WTC11 (cell line): ENCODE results near the gene KIF11. TPM values are rescaled to one million over a fixed set of nuclear protein-coding genes. Genes with fewer than 3 reads are reported as not detected.
A peak's percentile ranks its signal among the peaks of the same experiment; 100 is the strongest.

Source experiments
- ATAC-seq: fragments of 200-7000 bp; cut with Tn5 transposase; 2 replicates; pipeline ENCODE4 v1.10.0; 2021; ENCODE audit warnings: mild to moderate bottlenecking, moderate library complexity
- CTCF ChIA-PET: fragments of 300-600 bp; sonication (Branson Sonifier 250); formaldehyde crosslinking; loops from one replicate; lab custom pipeline; 2021; ENCODE audit warnings: antibody characterized with exemption; lab: Charles Lee
- POLR2A ChIA-PET: fragments of 350-600 bp; sonication (Branson Sonifier 250); formaldehyde crosslinking; loops from one replicate; lab custom pipeline; 2021; ENCODE audit warnings: antibody characterized with exemption; lab: Charles Lee
- DNase-seq: peaks from one replicate; pipeline ENCODE4 v3.0.0; 2021; ENCODE audit warnings: low spot score
- H3K27ac Mint-ChIP-seq: 2 replicates; pipeline ENCODE4 v1.8.0; 2021; ENCODE audit warnings: mixed read lengths
- H3K27me3 Mint-ChIP-seq: 2 replicates; pipeline ENCODE4 v1.8.0; 2021; ENCODE audit warnings: low read depth, mild to moderate bottlenecking, moderate library complexity, mixed read lengths
- H3K36me3 Mint-ChIP-seq: 2 replicates; pipeline ENCODE4 v1.8.0; 2021; ENCODE audit warnings: mixed read lengths
- H3K4me1 Mint-ChIP-seq: 2 replicates; pipeline ENCODE4 v1.8.0; 2022; ENCODE audit warnings: mixed read lengths
- H3K4me3 Mint-ChIP-seq: 2 replicates; pipeline ENCODE4 v1.8.0; 2021; ENCODE audit warnings: mild to moderate bottlenecking, moderate library complexity, mixed read lengths
- H3K9me3 Mint-ChIP-seq: 2 replicates; pipeline ENCODE4 v1.8.0; 2021; ENCODE audit warnings: mixed read lengths
- ATF6 ChIP-seq: sonication (generic); formaldehyde crosslinking; IDR thresholded peaks from 2 replicates; pipeline ENCODE4 v1.8.1; 2023; ENCODE audit warnings: mild to moderate bottlenecking, missing genetic modification reagents
- CREB1 ChIP-seq: sonication (generic); formaldehyde crosslinking; IDR thresholded peaks from 2 replicates; pipeline ENCODE4 v1.8.0; 2023; ENCODE audit warnings: mild to moderate bottlenecking, missing genetic modification reagents
- ELF4 ChIP-seq: sonication (generic); formaldehyde crosslinking; IDR thresholded peaks from 2 replicates; pipeline ENCODE4 v1.8.1; 2022; ENCODE audit warnings: low read depth, mild to moderate bottlenecking, moderate library complexity, missing genetic modification reagents
- GABPB1 ChIP-seq: sonication (generic); formaldehyde crosslinking; IDR thresholded peaks from 2 replicates; pipeline ENCODE4 v1.8.1; 2023; ENCODE audit warnings: mild to moderate bottlenecking, missing genetic modification reagents
- MAX ChIP-seq: sonication (generic); formaldehyde crosslinking; IDR thresholded peaks from 2 replicates; pipeline ENCODE4 v1.8.0; 2022; ENCODE audit warnings: mild to moderate bottlenecking, missing genetic modification reagents
- NR1H2 ChIP-seq: sonication (generic); formaldehyde crosslinking; IDR thresholded peaks from 2 replicates; pipeline ENCODE4 v1.9.0; 2021; ENCODE audit warnings: mild to moderate bottlenecking, moderate library complexity, missing genetic modification reagents
- ZNF219 ChIP-seq: sonication (generic); formaldehyde crosslinking; IDR thresholded peaks from 2 replicates; pipeline ENCODE4 v1.8.0; 2023; ENCODE audit warnings: missing genetic modification reagents, mild to moderate bottlenecking, borderline replicate concordance
- total RNA-seq: library from RNA; stranded (reverse); gene quantifications from 3 replicates; pipeline ENCODE4 v1.2.3, GENCODE V29; 2021
- TF ChIP-seq, protein P1 (sequence below): sonication (generic); formaldehyde crosslinking; IDR thresholded peaks from 2 replicates; pipeline ENCODE4 v1.8.0; 2023; ENCODE audit warnings: missing genetic modification reagents, mild to moderate bottlenecking, borderline replicate concordance
- TF ChIP-seq, protein P2 (sequence below): sonication (generic); formaldehyde crosslinking; conservative IDR thresholded peaks from 2 replicates; pipeline ENCODE4 v1.8.1; 2023; ENCODE audit warnings: mild to moderate bottlenecking, low read depth, missing genetic modification reagents, moderate library complexity
- TF ChIP-seq, protein P3 (sequence below): sonication (generic); formaldehyde crosslinking; IDR thresholded peaks from 2 replicates; pipeline ENCODE4 v1.8.1; 2022; ENCODE audit warnings: missing genetic modification reagents, borderline replicate concordance

The KIF11 gene
- total RNA-seq, 1 experiment from 2014 or later, result 55.7 TPM

DNA sequence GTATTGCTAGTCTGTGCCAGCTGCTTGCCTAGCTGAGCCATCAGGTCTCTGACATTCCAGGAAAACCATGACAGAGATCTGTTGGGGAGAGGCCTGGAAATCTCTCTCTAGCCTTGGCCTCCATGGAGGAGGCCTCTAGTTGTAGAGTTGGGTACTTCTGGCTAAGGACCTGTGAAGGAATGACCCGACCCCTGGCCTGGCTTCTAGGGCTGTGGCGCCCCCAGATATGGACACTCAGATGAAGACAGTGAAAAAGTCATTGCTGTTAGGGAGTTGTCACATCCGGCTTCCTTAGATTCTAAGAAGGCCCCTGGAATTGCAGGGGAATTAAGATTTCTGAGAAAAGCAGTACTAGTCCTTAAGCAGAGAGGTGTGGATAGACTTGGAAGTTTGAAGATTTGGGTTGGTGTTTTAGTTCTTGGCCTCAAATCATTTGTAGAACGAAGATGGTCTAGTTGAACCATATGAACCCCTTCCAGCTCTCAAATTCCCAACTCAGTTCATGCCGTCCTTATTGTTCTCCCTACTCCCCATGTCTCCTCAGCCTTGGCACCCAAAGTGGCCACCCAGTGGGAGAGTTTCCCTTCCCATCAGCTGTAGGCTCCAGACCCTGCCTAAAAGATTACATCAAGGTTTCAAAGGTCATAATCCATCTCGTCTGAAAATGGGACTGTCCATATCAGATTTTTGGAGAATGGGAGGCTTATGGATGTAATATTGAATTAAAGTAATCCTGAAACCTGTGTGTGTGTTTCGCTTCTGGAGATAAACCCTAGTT is 103.9 kb downstream of the KIF11 start (continued):
- no peak for TF ChIP-seq ATF6 (CRISPR knock-in tag)
- TF ChIP-seq CREB1 (CRISPR knock-in tag), result no peak
- TF ChIP-seq MAX (CRISPR knock-in tag), result no peak
- no peak for TF ChIP-seq NR1H2
- TF ChIP-seq ZNF219 (CRISPR knock-in tag), result no peak
- TF ChIP-seq, protein P1, sequence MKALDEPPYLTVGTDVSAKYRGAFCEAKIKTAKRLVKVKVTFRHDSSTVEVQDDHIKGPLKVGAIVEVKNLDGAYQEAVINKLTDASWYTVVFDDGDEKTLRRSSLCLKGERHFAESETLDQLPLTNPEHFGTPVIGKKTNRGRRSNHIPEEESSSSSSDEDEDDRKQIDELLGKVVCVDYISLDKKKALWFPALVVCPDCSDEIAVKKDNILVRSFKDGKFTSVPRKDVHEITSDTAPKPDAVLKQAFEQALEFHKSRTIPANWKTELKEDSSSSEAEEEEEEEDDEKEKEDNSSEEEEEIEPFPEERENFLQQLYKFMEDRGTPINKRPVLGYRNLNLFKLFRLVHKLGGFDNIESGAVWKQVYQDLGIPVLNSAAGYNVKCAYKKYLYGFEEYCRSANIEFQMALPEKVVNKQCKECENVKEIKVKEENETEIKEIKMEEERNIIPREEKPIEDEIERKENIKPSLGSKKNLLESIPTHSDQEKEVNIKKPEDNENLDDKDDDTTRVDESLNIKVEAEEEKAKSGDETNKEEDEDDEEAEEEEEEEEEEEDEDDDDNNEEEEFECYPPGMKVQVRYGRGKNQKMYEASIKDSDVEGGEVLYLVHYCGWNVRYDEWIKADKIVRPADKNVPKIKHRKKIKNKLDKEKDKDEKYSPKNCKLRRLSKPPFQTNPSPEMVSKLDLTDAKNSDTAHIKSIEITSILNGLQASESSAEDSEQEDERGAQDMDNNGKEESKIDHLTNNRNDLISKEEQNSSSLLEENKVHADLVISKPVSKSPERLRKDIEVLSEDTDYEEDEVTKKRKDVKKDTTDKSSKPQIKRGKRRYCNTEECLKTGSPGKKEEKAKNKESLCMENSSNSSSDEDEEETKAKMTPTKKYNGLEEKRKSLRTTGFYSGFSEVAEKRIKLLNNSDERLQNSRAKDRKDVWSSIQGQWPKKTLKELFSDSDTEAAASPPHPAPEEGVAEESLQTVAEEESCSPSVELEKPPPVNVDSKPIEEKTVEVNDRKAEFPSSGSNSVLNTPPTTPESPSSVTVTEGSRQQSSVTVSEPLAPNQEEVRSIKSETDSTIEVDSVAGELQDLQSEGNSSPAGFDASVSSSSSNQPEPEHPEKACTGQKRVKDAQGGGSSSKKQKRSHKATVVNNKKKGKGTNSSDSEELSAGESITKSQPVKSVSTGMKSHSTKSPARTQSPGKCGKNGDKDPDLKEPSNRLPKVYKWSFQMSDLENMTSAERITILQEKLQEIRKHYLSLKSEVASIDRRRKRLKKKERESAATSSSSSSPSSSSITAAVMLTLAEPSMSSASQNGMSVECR (CRISPR knock-in tag), result no peak

- ChIA-PET CTCF (interaction anchor here (1.0 kb wide), 1 partner anchor 141 kb away, joined by 3 read pairs; no protein-coding TSS in a partner anchor), POLR2A (no interaction called here)
- no peak overlapping the region for H3K4me3 Mint-ChIP-seq
- ATAC-seq (no peak), DNase-seq (no peak)
- H3K9me3 Mint-ChIP-seq, result no peaks in the 10 kb centered on the region
- H3K4me1 Mint-ChIP-seq, result peaks cover 49% of the 10 kb centered on the region
- TF ChIP-seq, protein P2, sequence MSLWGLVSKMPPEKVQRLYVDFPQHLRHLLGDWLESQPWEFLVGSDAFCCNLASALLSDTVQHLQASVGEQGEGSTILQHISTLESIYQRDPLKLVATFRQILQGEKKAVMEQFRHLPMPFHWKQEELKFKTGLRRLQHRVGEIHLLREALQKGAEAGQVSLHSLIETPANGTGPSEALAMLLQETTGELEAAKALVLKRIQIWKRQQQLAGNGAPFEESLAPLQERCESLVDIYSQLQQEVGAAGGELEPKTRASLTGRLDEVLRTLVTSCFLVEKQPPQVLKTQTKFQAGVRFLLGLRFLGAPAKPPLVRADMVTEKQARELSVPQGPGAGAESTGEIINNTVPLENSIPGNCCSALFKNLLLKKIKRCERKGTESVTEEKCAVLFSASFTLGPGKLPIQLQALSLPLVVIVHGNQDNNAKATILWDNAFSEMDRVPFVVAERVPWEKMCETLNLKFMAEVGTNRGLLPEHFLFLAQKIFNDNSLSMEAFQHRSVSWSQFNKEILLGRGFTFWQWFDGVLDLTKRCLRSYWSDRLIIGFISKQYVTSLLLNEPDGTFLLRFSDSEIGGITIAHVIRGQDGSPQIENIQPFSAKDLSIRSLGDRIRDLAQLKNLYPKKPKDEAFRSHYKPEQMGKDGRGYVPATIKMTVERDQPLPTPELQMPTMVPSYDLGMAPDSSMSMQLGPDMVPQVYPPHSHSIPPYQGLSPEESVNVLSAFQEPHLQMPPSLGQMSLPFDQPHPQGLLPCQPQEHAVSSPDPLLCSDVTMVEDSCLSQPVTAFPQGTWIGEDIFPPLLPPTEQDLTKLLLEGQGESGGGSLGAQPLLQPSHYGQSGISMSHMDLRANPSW (CRISPR knock-in tag), result no peak
- 0 out of 2 replicates have a peak, but pooled peaks have one; percentile 35 for TF ChIP-seq GABPB1 (CRISPR knock-in tag)
- TF ChIP-seq, protein P3, sequence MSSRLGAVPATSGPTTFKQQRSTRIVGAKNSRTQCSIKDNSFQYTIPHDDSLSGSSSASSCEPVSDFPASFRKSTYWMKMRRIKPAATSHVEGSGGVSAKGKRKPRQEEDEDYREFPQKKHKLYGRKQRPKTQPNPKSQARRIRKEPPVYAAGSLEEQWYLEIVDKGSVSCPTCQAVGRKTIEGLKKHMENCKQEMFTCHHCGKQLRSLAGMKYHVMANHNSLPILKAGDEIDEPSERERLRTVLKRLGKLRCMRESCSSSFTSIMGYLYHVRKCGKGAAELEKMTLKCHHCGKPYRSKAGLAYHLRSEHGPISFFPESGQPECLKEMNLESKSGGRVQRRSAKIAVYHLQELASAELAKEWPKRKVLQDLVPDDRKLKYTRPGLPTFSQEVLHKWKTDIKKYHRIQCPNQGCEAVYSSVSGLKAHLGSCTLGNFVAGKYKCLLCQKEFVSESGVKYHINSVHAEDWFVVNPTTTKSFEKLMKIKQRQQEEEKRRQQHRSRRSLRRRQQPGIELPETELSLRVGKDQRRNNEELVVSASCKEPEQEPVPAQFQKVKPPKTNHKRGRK (CRISPR knock-in tag), result no peak
- no peak for TF ChIP-seq ELF4
- no peak overlapping the region for H3K27ac Mint-ChIP-seq
- H3K36me3 Mint-ChIP-seq, result peaks cover 2% of the 10 kb centered on the region; the same call in 1 of the 2 replicates
- H3K27me3 Mint-ChIP-seq, result peaks cover 85% of the 10 kb centered on the region
Measured at GRCh38 chr10:92697663-92698511, 105.0 kb downstream of the KIF11 start.
